Occipital lobe (tissue), 1 donor: ENCODE measurements around the gene CARD18. TPM values are rescaled to one million over a fixed set of nuclear protein-coding genes. Genes with fewer than 3 reads are reported as not detected.

ENCODE experiments used
- total RNA-seq: library from RNA; depleted of rRNA; stranded (reverse); fragments of >200 nt; gene quantifications from one replicate; pipeline ENCODE4 v1.2.3, GENCODE V29; 2014

CARD18 gene
- total RNA-seq, 1 donor from 2014 or later, result not detected

Other genes with a start within 250 kb of the CARD18 start
- not detected for gene CASP12, start 241.3 kb downstream of the CARD18 start, total RNA-seq
- 1.9 TPM for gene CASP4, start 171.2 kb downstream of the CARD18 start, total RNA-seq
- 0.47 TPM for gene CASP5, start 116.6 kb downstream of the CARD18 start, total RNA-seq
- gene CASP1, start 104.6 kb downstream of the CARD18 start, total RNA-seq, result 2.8 TPM
- not detected for gene CARD16, start 94.4 kb downstream of the CARD18 start, total RNA-seq